Right renal pelvis (tissue), 4 donors: ENCODE data around the gene ATP2B2. TPM values are rescaled to one million over a fixed set of nuclear protein-coding genes. Genes with fewer than 3 reads are reported as not detected.
A peak's percentile ranks its signal among the peaks of the same experiment; 100 is the strongest.

Source experiments
- DNase-seq, 4 donors: peaks; one replicate each; pipeline ENCODE4 v3.0.0-alpha.2; 2013; ENCODE audit warnings: low read depth in 4 of 4, low spot score in 3 of 4, missing footprints in 1 of 4
- polyA plus RNA-seq, 4 donors: library from polyadenylated mRNA; unstranded; fragments of 120-200 nt; gene quantifications; one replicate each; pipeline ENCODE4 v1.2.1, GENCODE V29; 2013; ENCODE audit not compliant: insufficient read length in 4 of 4

Gene ATP2B2
- polyA plus RNA-seq, 4 donors, result 0.38 to 0.51 (median 0.41) TPM

GRCh38 chr3:10435850-10436249 lies 69.5 kb downstream of the ATP2B2 start:
- no peak for DNase-seq

GRCh38 chr3:10434938-10435336 lies 70.4 kb downstream of the ATP2B2 start:
- no peak for DNase-seq

- DNase-seq, result no peak
Observed at GRCh38 chr3:10434144-10434937, 71.0 kb downstream of the ATP2B2 start.

GRCh38 chr3:10432931-10433330 lies 72.5 kb downstream of the ATP2B2 start:
- peak in 1 of 4 donors; percentile 16 for DNase-seq

- no peak for DNase-seq
Observed at GRCh38 chr3:10432156-10432845, 73.1 kb downstream of the ATP2B2 start.

GRCh38 chr3:10430805-10431204 lies 74.6 kb downstream of the ATP2B2 start:
- no peak for DNase-seq

GRCh38 chr3:10428406-10429091 lies 76.8 kb downstream of the ATP2B2 start:
- DNase-seq, result no peak

- no peak for DNase-seq
Observed at GRCh38 chr3:10426346-10427220, 78.8 kb downstream of the ATP2B2 start.

- no peak for DNase-seq
Observed at GRCh38 chr3:10423171-10423882, 82.1 kb downstream of the ATP2B2 start.

GRCh38 chr3:10421996-10422395 lies 83.4 kb downstream of the ATP2B2 start:
- no peak for DNase-seq

- DNase-seq, result no peak
Observed at GRCh38 chr3:10420745-10421475, 84.5 kb downstream of the ATP2B2 start.

GRCh38 chr3:10419637-10420232 lies 85.7 kb downstream of the ATP2B2 start:
- no peak for DNase-seq

- DNase-seq, result no peak
Observed at GRCh38 chr3:10417847-10418246, 87.5 kb downstream of the ATP2B2 start.

GRCh38 chr3:10416730-10417300 lies 88.6 kb downstream of the ATP2B2 start:
- DNase-seq, result no peak

- no peak for DNase-seq
Observed at GRCh38 chr3:10413041-10413440, 92.3 kb downstream of the ATP2B2 start.

GRCh38 chr3:10411598-10412332 lies 93.6 kb downstream of the ATP2B2 start:
- no peak for DNase-seq

GRCh38 chr3:10410383-10411002 lies 94.9 kb downstream of the ATP2B2 start:
- DNase-seq, result no peak
